ENCODE results near the gene PTPRA.

- TF ChIP-seq POLR2A (IDR thresholded peaks at IDR 0.05; ENCODE audit: low read depth, low read length): no peak
- no peak for TF ChIP-seq POLR2AphosphoS5 (IDR thresholded peaks at IDR 0.05; ENCODE audit: low read depth, low read length)
- no peak for TF ChIP-seq TAF1 (IDR thresholded peaks at IDR 0.05; ENCODE audit: low read depth, low read length)
Measured at GRCh38 chr20:2986466-2986865, 113.2 kb downstream of the PTPRA start.

Data from GM12891 (cell line).